Astrocyte (in vitro differentiated cells and primary cell): ENCODE data around the gene PLEKHA7. TPM values are rescaled to one million over a fixed set of nuclear protein-coding genes. Genes with fewer than 3 reads are reported as not detected.

Source experiments
- DNase-seq: peaks from one replicate; pipeline ENCODE4 v3.0.0-alpha.2; 2010; ENCODE audit warnings: low read depth
- FAIRE-seq: peaks from 2 replicates; lab custom pipeline; 2011; peaks lifted over from hg19 to GRCh38; lab: Jason Lieb, UNC
- H2AFZ ChIP-seq: 2 replicates; pipeline ENCODE4 v1.6.0; 2012; ENCODE audit warnings: low read depth, low read length, inconsistent platforms
- H3K27ac ChIP-seq: 2 replicates; pipeline ENCODE4 v1.5.1; 2011; ENCODE audit warnings: low read depth, low read length, inconsistent platforms
- H3K27me3 ChIP-seq: 2 replicates; pipeline ENCODE4 v1.6.0; 2011; ENCODE audit warnings: low read length, inconsistent platforms; ENCODE audit not compliant: insufficient read depth
- H3K36me3 ChIP-seq: 2 replicates; pipeline ENCODE4 v1.5.1; 2011; ENCODE audit warnings: low read length, inconsistent platforms; ENCODE audit not compliant: insufficient read depth
- H3K4me1 ChIP-seq: 2 replicates; pipeline ENCODE4 v1.5.1; 2011; ENCODE audit warnings: low read length, inconsistent platforms; ENCODE audit not compliant: insufficient read depth
- H3K4me2 ChIP-seq: 2 replicates; pipeline ENCODE4 v1.6.0; 2012; ENCODE audit warnings: low read length, inconsistent platforms
- H3K4me3 ChIP-seq: 2 replicates; pipeline ENCODE4 v1.5.1; 2011; ENCODE audit warnings: low read depth, mild to moderate bottlenecking, low read length, inconsistent platforms; ENCODE audit not compliant: insufficient read depth
- H3K79me2 ChIP-seq: 2 replicates; pipeline ENCODE4 v1.6.0; 2012; ENCODE audit warnings: mild to moderate bottlenecking, low read length, inconsistent platforms; ENCODE audit not compliant: insufficient read depth
- H3K9ac ChIP-seq: 2 replicates; pipeline ENCODE4 v1.6.0; 2012; ENCODE audit warnings: mild to moderate bottlenecking, low read length, inconsistent platforms
- H3K9me3 ChIP-seq: 2 replicates; pipeline ENCODE4 v1.5.1; 2012; ENCODE audit warnings: low read depth, mild to moderate bottlenecking, low read length, inconsistent platforms; ENCODE audit not compliant: insufficient read depth
- H4K20me1 ChIP-seq: 2 replicates; pipeline ENCODE4 v1.6.0; 2012; ENCODE audit warnings: low read length, inconsistent platforms; ENCODE audit not compliant: insufficient read depth
- H3K27ac Mint-ChIP-seq: one replicate; pipeline ENCODE4 v1.8.0; 2021; ENCODE audit warnings: mild to moderate bottlenecking, mixed read lengths; ENCODE audit not compliant: unreplicated experiment
- H3K27me3 Mint-ChIP-seq: one replicate; pipeline ENCODE4 v1.8.0; 2021; ENCODE audit warnings: low read depth, mixed read lengths; ENCODE audit not compliant: unreplicated experiment
- H3K36me3 Mint-ChIP-seq: one replicate; pipeline ENCODE4 v1.8.0; 2021; ENCODE audit warnings: low read depth, mixed read lengths; ENCODE audit not compliant: unreplicated experiment
- H3K4me1 Mint-ChIP-seq: one replicate; pipeline ENCODE4 v1.8.0; 2021; ENCODE audit warnings: low read depth, mixed read lengths; ENCODE audit not compliant: unreplicated experiment
- H3K4me3 Mint-ChIP-seq: one replicate; pipeline ENCODE4 v1.8.0; 2021; ENCODE audit warnings: mild to moderate bottlenecking, moderate library complexity, mixed read lengths; ENCODE audit not compliant: unreplicated experiment
- H3K9me3 Mint-ChIP-seq: one replicate; pipeline ENCODE4 v1.8.0; 2021; ENCODE audit warnings: mild to moderate bottlenecking, mixed read lengths; ENCODE audit not compliant: unreplicated experiment
- CTCF ChIP-seq: IDR thresholded peaks from 2 replicates; pipeline ENCODE4 v1.5.1; 2011; ENCODE audit warnings: low read depth, mild to moderate bottlenecking, inconsistent platforms, low read length, moderate library complexity; ENCODE audit not compliant: insufficient read depth
- EZH2 ChIP-seq: IDR thresholded peaks from 2 replicates; pipeline ENCODE4 v1.6.1; 2012; ENCODE audit warnings: mild to moderate bottlenecking, low read length, inconsistent platforms; ENCODE audit not compliant: insufficient read depth
- total RNA-seq: library from RNA; stranded (reverse); gene quantifications from 2 replicates; pipeline ENCODE4 v1.2.1, GENCODE V29; 2021

PLEKHA7 gene
- total RNA-seq, 1 donor from 2014 or later, result 5.7 TPM

GRCh38 chr11:16926883-16927626, 87.2 kb downstream of the PLEKHA7 start:
- no peaks in the 10 kb centered on the region for H3K36me3 ChIP-seq
- DNase-seq (no peak), FAIRE-seq (no peak)
- H3K9ac ChIP-seq, result no peak overlapping the region
- peaks cover 6% of the 10 kb centered on the region for H3K4me1 ChIP-seq
- H3K27me3 Mint-ChIP-seq, result peaks cover 25% of the 10 kb centered on the region
- no peaks in the 10 kb centered on the region for H3K9me3 ChIP-seq
- H3K4me2 ChIP-seq, result no peak overlapping the region
- H3K4me3 Mint-ChIP-seq, result no peak overlapping the region
- peaks cover 7% of the 10 kb centered on the region for H3K4me1 Mint-ChIP-seq
- no peak for TF ChIP-seq EZH2
- H3K79me2 ChIP-seq, result no peaks in the 10 kb centered on the region
- peaks cover 11% of the 10 kb centered on the region for H4K20me1 ChIP-seq
- H3K9me3 Mint-ChIP-seq, result peaks cover 3% of the 10 kb centered on the region
- no peak overlapping the region for H3K4me3 ChIP-seq
- peaks cover 28% of the 10 kb centered on the region for H3K27me3 ChIP-seq
- H3K27ac ChIP-seq, result no peak overlapping the region
- H2AFZ ChIP-seq, result no peak overlapping the region
- H3K27ac Mint-ChIP-seq, result no peak overlapping the region
- H3K36me3 Mint-ChIP-seq, result peaks cover 2% of the 10 kb centered on the region

GRCh38 chr11:16925561-16926065, 88.6 kb downstream of the PLEKHA7 start:
- peaks cover 11% of the 10 kb centered on the region for H4K20me1 ChIP-seq
- H3K4me3 ChIP-seq, result peak overlapping the region; percentile 48
- Mint-ChIP-seq H3K27ac (no peak overlapping the region), H3K9me3 (peaks cover 3% of the 10 kb centered on the region), H3K4me3 (peak overlapping the region; percentile 84), H3K4me1 (peaks cover 7% of the 10 kb centered on the region), H3K36me3 (peaks cover 2% of the 10 kb centered on the region), H3K27me3 (peaks cover 26% of the 10 kb centered on the region)
- H3K9me3 ChIP-seq, result no peaks in the 10 kb centered on the region
- peaks cover 38% of the 10 kb centered on the region for H3K27me3 ChIP-seq
- DNase-seq (peak; percentile 29), FAIRE-seq (no peak)
- no peaks in the 10 kb centered on the region for H3K36me3 ChIP-seq
- H3K27ac ChIP-seq, result no peak overlapping the region
- H3K9ac ChIP-seq, result peak overlapping the region; percentile 38
- peak overlapping the region; percentile 92 for H3K4me2 ChIP-seq
- TF ChIP-seq EZH2, result no peak
- TF ChIP-seq CTCF, result no peak
- no peaks in the 10 kb centered on the region for H3K79me2 ChIP-seq
- H3K4me1 ChIP-seq, result peaks cover 6% of the 10 kb centered on the region
- peak overlapping the region; percentile 91 for H2AFZ ChIP-seq

- Histone ChIP-seq H3K4me2 (peak overlapping the region; percentile 92), H3K4me1 (peaks cover 6% of the 10 kb centered on the region), H3K9me3 (no peaks in the 10 kb centered on the region), H2AFZ (peak overlapping the region; percentile 91), H3K9ac (peak overlapping the region; percentile 38), H3K4me3 (peak overlapping the region; percentile 48), H3K27me3 (peaks cover 39% of the 10 kb centered on the region), H3K36me3 (no peaks in the 10 kb centered on the region), H4K20me1 (peaks cover 11% of the 10 kb centered on the region), H3K79me2 (no peaks in the 10 kb centered on the region), H3K27ac (no peak overlapping the region)
- Mint-ChIP-seq H3K9me3 (peaks cover 3% of the 10 kb centered on the region), H3K27me3 (peaks cover 26% of the 10 kb centered on the region), H3K4me3 (peak overlapping the region; percentile 84), H3K36me3 (peaks cover 2% of the 10 kb centered on the region), H3K27ac (no peak overlapping the region), H3K4me1 (peaks cover 7% of the 10 kb centered on the region)
- TF ChIP-seq CTCF, result no peak
- TF ChIP-seq EZH2, result no peak
- FAIRE-seq (no peak), DNase-seq (peak; percentile 37)
Observed at GRCh38 chr11:16924826-16925560, 89.2 kb downstream of the PLEKHA7 start.
